ENCODE measurements around the gene FOXP2. TPM values are rescaled to one million over a fixed set of nuclear protein-coding genes. Genes with fewer than 3 reads are reported as not detected.

FOXP2 gene
- total RNA-seq, 1 donor: 5.8 TPM

- no peak for TF ChIP-seq CTCF (IDR thresholded peaks at IDR 0.05; ENCODE audit: extremely low read depth, low read depth, low read length)
- H2AFZ ChIP-seq (ENCODE audit: low read length): no peak overlapping the region
- no peak overlapping the region for H3K27ac ChIP-seq (ENCODE audit: low read depth, low read length)
- H4K20me1 ChIP-seq (ENCODE audit: insufficient read depth, low read length): no peaks in the 10 kb centered on the region
- H3K79me2 ChIP-seq (ENCODE audit: insufficient read depth, low read length): no peaks in the 10 kb centered on the region
- no peaks in the 10 kb centered on the region for H3K4me1 ChIP-seq (ENCODE audit: insufficient read depth, low read length)
- H3K27me3 ChIP-seq (ENCODE audit: insufficient read depth, low read length): peaks cover 3% of the 10 kb centered on the region
- no peak for DNase-seq (ENCODE audit: insufficient read length, low spot score, missing footprints)
- no peaks in the 10 kb centered on the region for H3K9me3 ChIP-seq (ENCODE audit: low read depth, low read length)
- no peaks in the 10 kb centered on the region for H3K36me3 ChIP-seq (ENCODE audit: insufficient read depth, low read length)
- H3K4me3 ChIP-seq (ENCODE audit: insufficient read depth, low read length): no peak overlapping the region
- no peak overlapping the region for H3K4me2 ChIP-seq (ENCODE audit: insufficient read depth, low read length)
These were observed 285.8 kb downstream of the FOXP2 start for GRCh38 chr7:114700247-114700928.

GRCh38 chr7:114703677-114704076 lies 289.1 kb downstream of the FOXP2 start:
- Histone ChIP-seq H3K36me3 (ENCODE audit: insufficient read depth, low read length) (no peaks in the 10 kb centered on the region), H3K27me3 (ENCODE audit: insufficient read depth, low read length) (no peaks in the 10 kb centered on the region), H3K9me3 (ENCODE audit: low read depth, low read length) (no peaks in the 10 kb centered on the region), H4K20me1 (ENCODE audit: insufficient read depth, low read length) (no peaks in the 10 kb centered on the region), H3K4me3 (ENCODE audit: insufficient read depth, low read length) (no peak overlapping the region), H3K27ac (ENCODE audit: low read depth, low read length) (no peak overlapping the region), H3K4me1 (ENCODE audit: insufficient read depth, low read length) (no peaks in the 10 kb centered on the region), H2AFZ (ENCODE audit: low read length) (no peak overlapping the region), H3K79me2 (ENCODE audit: insufficient read depth, low read length) (no peaks in the 10 kb centered on the region), H3K4me2 (ENCODE audit: insufficient read depth, low read length) (no peak overlapping the region)
- no peak for DNase-seq (ENCODE audit: insufficient read length, low spot score, missing footprints)
- no peak for TF ChIP-seq CTCF (IDR thresholded peaks at IDR 0.05; ENCODE audit: extremely low read depth, low read depth, low read length)

GRCh38 chr7:114708646-114709045 lies 294.0 kb downstream of the FOXP2 start:
- Histone ChIP-seq H2AFZ (ENCODE audit: low read length) (no peak overlapping the region), H3K9me3 (ENCODE audit: low read depth, low read length) (no peaks in the 10 kb centered on the region), H3K36me3 (ENCODE audit: insufficient read depth, low read length) (no peaks in the 10 kb centered on the region), H4K20me1 (ENCODE audit: insufficient read depth, low read length) (no peaks in the 10 kb centered on the region), H3K27me3 (ENCODE audit: insufficient read depth, low read length) (no peaks in the 10 kb centered on the region), H3K27ac (ENCODE audit: low read depth, low read length) (no peak overlapping the region), H3K4me3 (ENCODE audit: insufficient read depth, low read length) (no peak overlapping the region), H3K4me2 (ENCODE audit: insufficient read depth, low read length) (no peak overlapping the region), H3K79me2 (ENCODE audit: insufficient read depth, low read length) (no peaks in the 10 kb centered on the region), H3K4me1 (ENCODE audit: insufficient read depth, low read length) (no peaks in the 10 kb centered on the region)
- TF ChIP-seq CTCF (IDR thresholded peaks at IDR 0.05; ENCODE audit: extremely low read depth, low read depth, low read length): no peak
- no peak for DNase-seq (ENCODE audit: insufficient read length, low spot score, missing footprints)

- H3K79me2 ChIP-seq (ENCODE audit: insufficient read depth, low read length): no peaks in the 10 kb centered on the region
- no peaks in the 10 kb centered on the region for H3K36me3 ChIP-seq (ENCODE audit: insufficient read depth, low read length)
- no peaks in the 10 kb centered on the region for H3K9me3 ChIP-seq (ENCODE audit: low read depth, low read length)
- H3K27ac ChIP-seq (ENCODE audit: low read depth, low read length): no peak overlapping the region
- no peaks in the 10 kb centered on the region for H3K27me3 ChIP-seq (ENCODE audit: insufficient read depth, low read length)
- TF ChIP-seq CTCF (IDR thresholded peaks at IDR 0.05; ENCODE audit: extremely low read depth, low read depth, low read length): no peak
- no peak overlapping the region for H3K4me2 ChIP-seq (ENCODE audit: insufficient read depth, low read length)
- DNase-seq (ENCODE audit: insufficient read length, low spot score, missing footprints): no peak
- no peak overlapping the region for H3K4me3 ChIP-seq (ENCODE audit: insufficient read depth, low read length)
- no peak overlapping the region for H2AFZ ChIP-seq (ENCODE audit: low read length)
- no peaks in the 10 kb centered on the region for H3K4me1 ChIP-seq (ENCODE audit: insufficient read depth, low read length)
- no peaks in the 10 kb centered on the region for H4K20me1 ChIP-seq (ENCODE audit: insufficient read depth, low read length)
These were observed 295.9 kb downstream of the FOXP2 start for GRCh38 chr7:114710499-114710898.
